Small intestine (tissue), 7 donors: ENCODE results near the gene BLTP3A. TPM values are rescaled to one million over a fixed set of nuclear protein-coding genes. Genes with fewer than 3 reads are reported as not detected.
"Not testable (repeated sequence)": the region's sequence is repeated elsewhere in the genome, so short reads cannot be mapped to it uniquely, and the experiment has no call there.

Source experiments
- DNase-seq, 2 donors: peaks; one replicate each; pipeline versions ENCODE4 v3.0.0 to v3.0.0-alpha.2; 2013
- FAIRE-seq: peaks from 2 replicates; lab custom pipeline; 2012; peaks lifted over from hg19 to GRCh38; lab: Jason Lieb, UNC
- H3K27ac ChIP-seq, 3 donors: one replicate each; pipeline ENCODE4 v1.5.1; 2013; ENCODE audit warnings: low read length in 2 of 3, mild to moderate bottlenecking in 2 of 3, control low read depth in 1 of 3, inconsistent platforms in 1 of 3, low read depth in 1 of 3, moderate library complexity in 1 of 3
- H3K27me3 ChIP-seq, 3 donors: one replicate each; pipeline ENCODE4 v1.6.1; 2013; ENCODE audit warnings: low read length in 3 of 3, inconsistent platforms in 1 of 3; ENCODE audit not compliant: control insufficient read depth in 3 of 3, insufficient read depth in 3 of 3
- H3K36me3 ChIP-seq, 3 donors: one replicate each; pipeline ENCODE4 v1.6.1; 2013; ENCODE audit warnings: low read length in 3 of 3, inconsistent platforms in 1 of 3, low read depth in 1 of 3, mild to moderate bottlenecking in 1 of 3, moderate library complexity in 1 of 3; ENCODE audit not compliant: control insufficient read depth in 3 of 3, insufficient read depth in 2 of 3
- H3K4me1 ChIP-seq, 3 donors: one replicate each; pipeline ENCODE4 v1.6.1; 2013; ENCODE audit warnings: low read length in 2 of 3, inconsistent platforms in 1 of 3, low read depth in 1 of 3, mild to moderate bottlenecking in 1 of 3, moderate library complexity in 1 of 3; ENCODE audit not compliant: control insufficient read depth in 3 of 3, insufficient read depth in 2 of 3
- H3K4me3 ChIP-seq, 3 donors: one replicate each; pipeline ENCODE4 v1.5.1; 2013; ENCODE audit warnings: low read length in 3 of 3, control low read depth in 1 of 3, inconsistent platforms in 1 of 3, low read depth in 1 of 3, mild to moderate bottlenecking in 1 of 3, moderate library complexity in 1 of 3
- H3K9me3 ChIP-seq, 2 donors: one replicate each; pipeline ENCODE4 v1.6.1; 2013; ENCODE audit warnings: low read depth in 1 of 2, low read length in 1 of 2; ENCODE audit not compliant: control insufficient read depth in 2 of 2, insufficient read depth in 1 of 2
- WGBS, 3 donors: extraction: QIAGEN DNeasy Blood & Tissue Kit; methylation state at CpG; one replicate each; pipeline ENCODE4 v1.1.7; 2013; 5-methylcytosine and 5-hydroxymethylcytosine counted together
- polyA plus RNA-seq, 4 donors: library from polyadenylated mRNA; stranded (reverse) in 3 of 4; unstranded in 1 of 4; fragments of 200-250 nt in 3 of 4; fragments of 120-200 nt in 1 of 4; gene quantifications; one replicate each; pipeline versions ENCODE4 v1.2.1 to v1.2.3, GENCODE V29; 2013
- donor health status: healthy with polysubstance abuse.
- donor health status: control.
- donor health status: control.
- donor health status: Bipolar disorder and iron deficiency.
- donor health status: healthy.

BLTP3A gene
- polyA plus RNA-seq, 4 donors: 1.3 to 7.9 (median 3.2) TPM

DNA sequence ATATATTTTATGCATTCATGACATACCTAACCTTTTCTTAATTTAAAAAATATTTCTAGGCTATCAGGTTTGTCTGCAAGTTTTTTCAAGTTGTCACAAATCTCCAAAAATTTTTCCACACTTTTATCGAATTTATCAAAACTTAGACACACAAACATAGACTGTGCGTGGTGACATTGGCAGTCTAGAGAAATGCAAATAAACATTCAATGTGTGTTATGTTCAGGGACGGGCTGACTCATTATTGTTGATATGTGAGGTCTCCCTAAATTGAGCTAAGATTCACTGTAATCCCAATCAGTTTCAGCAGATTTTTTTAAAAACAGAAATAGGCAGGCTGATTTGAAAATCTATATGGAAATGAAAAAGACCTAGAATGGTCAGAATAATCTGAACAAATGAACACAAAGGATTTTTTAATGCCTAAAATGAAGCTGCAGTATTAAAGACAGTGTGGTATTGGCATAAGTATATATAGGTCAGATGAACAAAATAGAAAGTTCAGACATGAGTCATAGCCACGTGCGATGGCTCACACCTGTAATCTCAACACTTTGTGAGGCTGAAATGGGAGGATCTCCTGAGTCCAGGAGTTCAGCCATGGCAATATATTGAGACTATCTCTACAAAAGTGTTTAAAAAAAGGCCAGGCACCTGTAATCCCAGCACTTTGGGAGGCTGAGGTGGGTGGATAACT, 19.2 kb downstream of the BLTP3A start:
- FAIRE-seq (no peak), DNase-seq (peak; percentile 88 to 93)
- Histone ChIP-seq H3K4me1 (no peaks in the 10 kb centered on the region), H3K27ac (peak overlapping the region in 1 of 3 donors; percentile 65), H3K4me3 (no peak overlapping the region), H3K9me3 (no peaks in the 10 kb centered on the region), H3K27me3 (no peaks in the 10 kb centered on the region), H3K36me3 (no peaks in the 10 kb centered on the region)
- 24 to 45% (median 27%) methylated on average over 5 of the region's 5 CpGs for WGBS, 3 donors

DNA sequence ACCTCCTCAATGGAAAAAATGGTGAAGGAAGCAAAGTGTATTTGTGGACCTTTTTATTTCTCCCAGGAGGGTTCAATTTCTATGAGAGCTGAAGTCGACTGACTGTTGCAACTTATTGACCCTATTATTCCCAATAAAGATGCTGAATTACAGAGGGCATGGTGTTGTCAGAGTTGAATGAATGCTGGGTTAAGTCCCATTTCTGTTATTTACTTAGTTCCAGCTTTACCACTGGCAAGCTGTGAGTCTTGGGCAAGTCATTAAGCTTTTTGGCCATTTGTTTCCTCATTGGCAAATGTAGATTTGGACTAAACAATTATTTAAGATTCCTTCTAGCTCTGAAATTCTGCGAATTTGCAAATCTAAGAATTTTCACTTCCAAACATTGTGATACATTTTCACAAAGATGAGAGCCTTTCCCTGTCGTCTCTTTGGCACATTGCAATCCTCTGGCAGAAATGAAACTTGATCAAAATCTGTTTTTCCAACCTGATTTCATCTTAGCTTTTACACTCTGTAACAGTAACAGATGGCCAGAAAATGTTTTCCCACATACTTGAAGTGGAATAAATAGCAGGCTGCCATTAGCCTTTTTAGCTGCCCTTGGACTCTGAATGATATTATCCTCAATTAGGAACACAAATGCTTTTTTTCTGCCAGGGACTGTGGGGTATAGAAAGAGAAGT, 21.3 kb downstream of the BLTP3A start:
- Histone ChIP-seq H3K27ac (no peak overlapping the region), H3K9me3 (no peaks in the 10 kb centered on the region), H3K36me3 (no peaks in the 10 kb centered on the region), H3K27me3 (no peaks in the 10 kb centered on the region), H3K4me1 (no peaks in the 10 kb centered on the region), H3K4me3 (no peak overlapping the region)
- 65 to 89% (median 81%) methylated on average over 3 of the region's 3 CpGs for WGBS, 3 donors
- FAIRE-seq (no peak), DNase-seq (no peak)

DNA sequence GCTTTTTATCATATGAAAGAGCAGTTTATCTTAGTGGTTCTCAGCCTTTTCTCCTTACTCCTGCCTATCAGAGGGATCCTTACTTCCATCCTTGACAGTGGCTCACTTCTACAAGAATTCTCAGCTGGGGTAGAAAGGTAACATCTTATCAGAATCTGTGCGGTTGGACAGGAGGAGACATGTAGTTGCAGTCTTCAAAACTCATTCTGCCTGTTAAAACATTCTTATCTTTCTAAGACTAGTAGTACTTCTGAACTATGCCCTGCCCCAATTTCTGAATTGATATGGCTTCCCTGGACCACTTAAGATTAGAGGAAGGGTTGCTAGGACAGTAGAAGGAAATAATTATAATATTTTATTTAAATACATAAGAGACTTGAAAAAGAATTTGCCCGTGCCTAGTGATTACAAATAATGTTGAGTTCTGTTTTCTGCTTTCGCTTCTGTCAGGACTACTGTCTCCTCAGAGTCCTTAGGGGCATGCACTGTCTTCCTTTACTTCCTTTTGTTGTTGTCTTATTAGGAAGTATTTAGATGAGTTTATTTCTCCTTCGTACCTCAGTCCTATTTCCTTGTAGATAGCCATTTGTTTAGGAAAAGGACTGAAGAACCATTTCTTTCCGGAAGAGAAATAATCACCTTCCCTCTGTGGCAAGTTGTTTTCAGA, 24.9 kb downstream of the BLTP3A start:
- H3K9me3 ChIP-seq: no peaks in the 10 kb centered on the region
- peaks cover 0 to 3% (median 0%) of the 10 kb centered on the region in 3 donors for H3K36me3 ChIP-seq
- no peak overlapping the region for H3K4me3 ChIP-seq
- H3K27me3 ChIP-seq: no peaks in the 10 kb centered on the region
- FAIRE-seq: no peak
- H3K4me1 ChIP-seq: no peaks in the 10 kb centered on the region
- 41 to 63% (median 52%) methylated on average over 5 of the region's 5 CpGs for WGBS, 3 donors
- no peak overlapping the region for H3K27ac ChIP-seq
- peak; percentile 23 to 57 for DNase-seq

DNA sequence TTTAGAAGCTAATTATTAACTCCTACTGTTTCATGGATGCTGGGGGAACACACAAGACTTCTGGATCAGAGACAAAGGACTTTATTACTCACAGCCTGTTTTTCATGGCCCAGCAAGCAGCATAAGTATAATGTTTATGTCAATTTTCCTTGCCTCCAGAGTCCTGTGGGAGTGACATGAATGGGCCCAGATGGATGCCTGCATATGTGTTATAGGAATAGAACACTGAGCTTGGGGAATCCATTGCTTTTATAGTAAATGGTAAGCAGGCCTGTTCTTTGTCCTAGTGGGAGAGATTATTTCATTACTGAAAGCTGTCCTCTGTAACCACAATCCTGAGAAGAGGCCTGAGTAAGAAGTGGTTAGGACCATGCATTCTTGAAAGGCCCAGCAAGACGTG, 25.6 kb downstream of the BLTP3A start:
- Histone ChIP-seq H3K4me3 (no peak overlapping the region), H3K9me3 (no peaks in the 10 kb centered on the region), H3K4me1 (no peaks in the 10 kb centered on the region), H3K36me3 (peaks cover 0 to 7% (median 0%) of the 10 kb centered on the region in 3 donors), H3K27me3 (no peaks in the 10 kb centered on the region), H3K27ac (no peak overlapping the region)
- no peak for DNase-seq
- no peak for FAIRE-seq
- 87 to 100% (median 89%) methylated on average over 1 of the region's 1 CpG for WGBS, 3 donors

DNA sequence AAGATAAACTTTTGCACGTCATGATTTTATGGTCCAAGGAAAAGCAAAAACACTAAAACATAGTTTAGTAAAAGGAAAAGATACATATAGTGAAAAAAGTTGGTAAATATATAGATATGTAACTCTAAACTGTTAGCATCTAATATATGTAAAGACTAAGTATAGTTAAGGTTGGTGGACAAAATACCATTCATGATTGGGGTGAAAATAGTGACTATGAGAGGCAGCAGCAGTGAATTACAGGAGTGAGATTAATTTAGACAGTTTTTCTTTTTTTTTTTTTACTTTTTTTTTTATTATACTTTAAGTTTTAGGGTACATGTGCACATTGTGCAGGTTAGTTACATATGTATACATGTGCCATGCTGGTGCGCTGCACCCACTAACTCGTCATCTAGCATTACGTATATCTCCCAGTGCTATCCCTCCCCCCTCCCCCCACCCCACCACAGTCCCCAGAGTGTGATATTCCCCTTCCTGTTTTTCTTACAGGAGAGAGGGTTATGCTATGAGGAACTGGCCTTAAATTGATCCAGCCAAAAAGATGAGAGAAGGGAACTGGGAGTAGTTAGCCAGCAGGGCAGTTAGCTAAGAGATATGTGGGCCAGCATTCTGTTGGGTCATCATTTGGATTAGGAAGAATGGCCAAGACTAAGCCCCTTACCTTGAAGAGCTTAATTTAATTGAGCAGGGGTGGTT, 27.1 kb downstream of the BLTP3A start:
- H3K27me3 ChIP-seq, H3K9me3 ChIP-seq, DNase-seq, H3K27ac ChIP-seq, FAIRE-seq, H3K4me3 ChIP-seq, H3K4me1 ChIP-seq: not testable (repeated sequence)
- 58 to 78% (median 58%) methylated on average over 1 of the region's 4 CpGs for WGBS, 3 donors
- peaks cover 0 to 19% (median 3%) of the 10 kb centered on the region in 3 donors for H3K36me3 ChIP-seq

DNA sequence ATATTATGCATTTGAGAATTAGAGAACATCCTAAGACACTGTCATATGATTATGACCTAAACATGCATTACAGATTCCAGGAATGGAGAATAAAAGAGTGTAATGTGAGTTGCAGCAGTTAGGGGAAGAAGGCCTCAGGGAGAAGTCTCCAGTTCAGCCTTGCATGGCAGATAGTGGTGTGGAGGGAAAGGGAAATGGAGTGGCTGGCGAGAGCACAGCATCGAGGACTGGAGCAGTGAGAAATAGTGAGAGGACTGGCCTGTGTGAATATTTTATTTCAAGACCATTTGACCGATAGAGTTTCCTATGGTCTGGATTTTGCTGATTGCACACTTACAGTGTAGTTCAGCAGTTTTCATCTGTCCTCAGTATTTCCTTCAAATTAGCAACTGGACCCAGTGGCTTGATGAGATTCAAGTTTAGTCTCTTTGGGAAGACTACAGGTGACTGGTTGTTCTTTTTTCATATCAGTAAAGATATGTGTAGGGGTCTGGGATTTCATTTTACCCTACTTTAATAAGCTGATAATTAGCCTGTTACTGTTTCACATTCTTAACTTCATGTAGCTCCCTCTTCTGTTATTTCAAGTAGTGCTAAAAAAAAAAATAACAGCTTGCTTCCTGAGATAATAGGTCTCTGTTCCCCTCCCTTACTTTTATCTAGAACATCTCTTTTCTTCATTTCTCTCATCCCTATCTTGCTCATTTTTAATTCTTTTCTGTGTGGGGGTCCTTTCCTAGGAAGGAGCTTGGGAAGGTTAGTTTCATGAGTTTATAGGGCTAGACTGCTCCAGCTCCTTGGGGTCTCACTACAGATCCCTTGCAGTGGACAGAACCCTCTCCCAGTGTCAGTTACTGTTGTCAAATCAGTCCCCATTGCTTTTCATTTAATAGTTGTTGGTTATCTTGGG, 27.9 kb downstream of the BLTP3A start:
- H3K27me3 ChIP-seq: no peaks in the 10 kb centered on the region
- H3K4me1 ChIP-seq: no peaks in the 10 kb centered on the region
- H3K9me3 ChIP-seq: no peaks in the 10 kb centered on the region
- WGBS, 3 donors: 79 to 92% (median 87%) methylated on average over 3 of the region's 3 CpGs
- FAIRE-seq (no peak), DNase-seq (no peak)
- H3K36me3 ChIP-seq: peaks cover 0 to 25% (median 3%) of the 10 kb centered on the region in 3 donors
- no peak overlapping the region for H3K4me3 ChIP-seq
- H3K27ac ChIP-seq: no peak overlapping the region

DNA sequence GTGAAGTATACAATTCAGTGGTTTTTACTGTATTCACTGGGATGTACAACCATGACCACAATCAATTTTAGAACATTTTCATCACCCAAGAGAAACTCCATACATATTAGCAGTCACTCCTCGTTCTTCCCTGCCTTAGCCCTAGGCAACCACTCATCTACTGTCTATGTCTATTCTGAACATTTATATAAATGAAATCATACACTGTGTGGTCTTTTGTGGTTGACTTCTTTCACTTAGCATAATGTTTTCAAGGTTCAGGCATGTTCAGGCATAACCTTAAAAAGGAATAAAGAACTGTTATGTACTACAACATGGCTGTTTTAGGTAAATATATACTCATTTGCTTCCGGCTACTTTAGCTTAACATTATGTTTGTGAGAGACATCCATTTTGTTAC, 37.3 kb downstream of the BLTP3A start:
- Histone ChIP-seq H3K4me3 (no peak overlapping the region), H3K27me3 (no peaks in the 10 kb centered on the region), H3K9me3 (no peaks in the 10 kb centered on the region), H3K36me3 (peaks cover 3 to 43% (median 6%) of the 10 kb centered on the region in 3 donors), H3K27ac (no peak overlapping the region), H3K4me1 (no peaks in the 10 kb centered on the region)
- 94 to 97% (median 96%) methylated on average over 2 of the region's 2 CpGs for WGBS, 3 donors
- DNase-seq (no peak), FAIRE-seq (no peak)
